GM18858 (cell line): ENCODE data around the gene CD6.

Experiments used
- ATAC-seq: cut with Tn5 transposase; IDR thresholded peaks from one replicate; pipeline ENCODE4 v1.9.1; 2021; ENCODE audit not compliant: unreplicated experiment

Gene CD6

DNA sequence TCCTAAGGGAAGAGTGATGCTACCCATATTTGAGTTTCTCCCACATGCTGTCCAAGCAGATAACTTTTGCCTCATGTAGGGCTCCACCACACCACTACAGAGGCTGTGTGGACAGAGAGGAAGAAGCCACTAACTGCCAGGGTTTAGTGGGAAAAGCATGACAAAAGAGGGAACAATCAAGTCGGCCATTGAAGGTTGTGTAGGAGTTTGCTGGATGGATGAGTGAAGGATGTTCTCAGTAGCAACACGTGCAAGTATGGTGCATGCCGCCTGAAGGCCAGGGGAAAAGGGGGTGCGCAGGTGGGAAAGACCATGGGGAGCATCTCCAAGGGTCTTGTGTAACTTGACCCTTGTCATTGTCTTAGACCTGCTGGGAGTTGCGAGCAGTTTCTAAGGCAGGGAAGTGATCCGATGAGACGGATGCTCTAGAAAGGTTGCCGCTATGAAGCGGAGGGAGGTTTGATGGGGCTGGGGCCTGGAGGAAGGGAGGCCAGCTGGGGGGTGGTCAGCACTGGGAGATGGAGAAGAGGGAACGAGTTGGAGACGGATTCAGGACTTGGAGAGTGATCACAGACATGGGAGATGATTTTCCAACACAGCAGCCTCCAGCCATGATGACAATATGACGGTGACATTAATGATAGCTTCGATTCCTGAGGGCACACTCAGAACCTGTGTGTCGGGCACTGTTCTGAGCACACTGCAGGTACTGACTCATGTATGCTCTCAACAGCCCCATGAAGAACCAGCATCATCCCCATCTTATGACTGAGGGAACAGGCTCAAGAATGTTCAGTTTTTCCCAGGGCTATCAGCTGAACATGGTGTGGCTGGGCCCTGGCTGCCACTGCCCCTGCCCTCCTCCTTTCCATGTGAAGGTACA is 53.7 kb downstream of the CD6 start:
- no peak for ATAC-seq

DNA sequence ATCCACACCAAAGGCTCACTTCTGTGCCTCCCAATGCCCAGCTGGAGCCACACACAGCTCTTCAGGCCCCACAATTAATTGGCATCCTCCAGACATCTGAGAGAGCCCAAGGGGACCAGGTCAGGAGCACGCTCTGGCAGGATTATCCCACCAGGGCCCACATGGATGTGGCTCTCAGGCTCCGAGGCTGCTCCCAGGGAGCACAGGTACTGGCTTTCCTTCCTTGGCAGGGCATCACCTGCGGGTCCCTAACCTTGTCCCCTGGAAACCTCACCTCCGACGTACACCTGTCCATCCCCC is 54.3 kb downstream of the CD6 start:
- no peak for ATAC-seq

DNA sequence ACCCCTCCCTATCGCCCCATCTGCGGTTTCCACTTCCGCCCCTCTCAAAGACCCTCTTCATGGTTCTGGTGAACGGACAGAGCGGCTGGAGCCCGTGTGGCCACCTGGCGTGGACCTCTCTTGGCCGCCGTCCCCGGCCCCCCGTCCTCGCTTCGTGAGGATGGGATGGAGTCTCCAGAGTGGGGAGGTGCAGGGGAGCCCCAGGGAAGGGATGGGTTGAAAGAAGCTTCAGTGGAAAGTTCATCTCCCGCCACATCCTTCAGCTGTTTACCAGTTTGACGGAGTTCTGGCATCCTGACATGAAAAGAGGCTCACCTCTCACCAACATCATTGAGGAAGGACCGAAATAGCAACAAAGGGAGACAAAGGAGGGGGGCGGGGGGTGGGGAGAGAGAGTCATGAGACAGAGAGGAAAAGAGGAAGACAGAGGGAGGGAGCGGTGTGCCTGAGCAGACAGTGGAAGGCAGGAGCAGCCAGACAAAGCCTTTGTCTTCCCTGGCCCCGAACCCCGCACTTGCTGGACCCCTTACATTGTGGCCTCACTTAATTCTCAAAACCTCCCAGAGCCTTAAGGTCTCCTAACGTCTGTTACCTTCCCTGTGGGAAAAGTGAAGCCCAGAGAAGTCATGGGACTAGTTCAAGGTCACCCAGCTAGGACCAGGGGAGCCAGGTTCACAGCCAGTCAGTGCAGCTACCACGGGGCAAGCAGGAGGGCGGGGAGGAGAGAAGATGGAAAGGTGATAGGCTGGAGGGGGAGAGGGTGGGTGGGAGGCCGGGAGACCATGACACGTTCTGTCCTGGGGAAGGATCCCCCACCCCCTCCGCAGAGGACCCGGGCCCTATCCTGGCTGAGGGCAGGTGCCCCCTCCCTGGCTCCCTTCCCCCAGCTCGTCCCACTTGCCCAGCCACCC is 54.9 kb downstream of the CD6 start:
- ATAC-seq, result no peak

DNA sequence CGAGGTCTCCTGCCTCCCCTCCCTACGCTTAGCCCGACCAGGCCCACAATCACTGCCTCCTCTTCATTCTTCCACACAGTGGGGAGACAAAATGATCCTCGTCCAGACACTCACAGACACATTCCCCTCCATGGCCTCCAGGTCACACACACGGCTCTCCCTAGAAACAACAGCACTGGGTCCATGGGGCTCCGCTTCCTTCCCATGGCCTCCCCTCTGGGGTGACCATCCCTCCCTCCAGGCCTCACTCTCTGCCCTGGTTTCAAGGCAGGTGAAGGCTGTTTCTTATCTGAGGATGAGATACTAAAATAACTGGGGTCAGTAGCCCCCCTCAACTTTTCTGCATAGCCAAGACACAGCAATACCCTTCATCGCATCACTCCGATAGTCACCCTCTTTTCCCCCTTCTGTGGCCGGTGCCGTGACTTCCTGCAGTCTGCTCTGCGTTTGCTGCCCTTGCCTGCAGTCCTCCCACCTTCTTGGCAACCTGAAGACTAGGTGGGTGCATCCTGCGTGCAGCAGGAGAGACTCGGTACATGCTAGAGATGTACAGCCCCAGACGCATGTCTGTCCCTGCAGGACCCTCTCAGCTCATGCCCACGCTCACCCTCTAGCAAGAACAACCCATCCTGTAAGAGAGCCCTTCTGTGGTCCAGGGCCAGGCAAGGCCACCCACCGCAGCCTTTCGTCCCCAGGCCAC is 55.8 kb downstream of the CD6 start:
- no peak for ATAC-seq

DNA sequence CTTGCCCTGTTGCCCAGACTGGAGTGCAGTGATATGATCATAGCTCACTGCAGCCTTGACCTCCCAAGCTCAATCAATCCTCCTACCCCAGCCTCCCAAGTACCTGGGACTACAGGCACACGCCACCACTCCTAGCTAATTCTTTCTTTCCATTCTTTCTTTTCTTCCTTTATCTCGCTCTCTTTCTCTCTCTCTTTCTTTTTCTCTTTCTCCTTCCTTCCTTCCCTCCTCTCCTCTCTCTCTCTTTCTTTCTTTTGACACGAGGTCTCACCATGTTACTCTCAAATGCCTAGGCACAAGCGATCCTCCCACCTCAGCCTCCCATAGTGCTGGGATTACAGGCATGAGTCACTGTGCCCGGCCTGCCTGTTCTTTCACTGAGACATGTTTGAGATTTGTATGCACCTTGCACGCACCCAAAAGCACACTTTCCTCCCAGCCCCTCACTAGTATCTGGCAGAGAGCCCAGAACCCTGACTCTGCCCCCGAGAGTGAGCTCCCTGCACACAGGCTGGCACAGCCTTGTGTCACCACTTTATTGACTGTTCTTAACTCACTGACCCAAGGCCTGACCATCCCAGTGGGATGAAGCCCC is 56.8 kb downstream of the CD6 start:
- peak; percentile 87 for ATAC-seq

DNA sequence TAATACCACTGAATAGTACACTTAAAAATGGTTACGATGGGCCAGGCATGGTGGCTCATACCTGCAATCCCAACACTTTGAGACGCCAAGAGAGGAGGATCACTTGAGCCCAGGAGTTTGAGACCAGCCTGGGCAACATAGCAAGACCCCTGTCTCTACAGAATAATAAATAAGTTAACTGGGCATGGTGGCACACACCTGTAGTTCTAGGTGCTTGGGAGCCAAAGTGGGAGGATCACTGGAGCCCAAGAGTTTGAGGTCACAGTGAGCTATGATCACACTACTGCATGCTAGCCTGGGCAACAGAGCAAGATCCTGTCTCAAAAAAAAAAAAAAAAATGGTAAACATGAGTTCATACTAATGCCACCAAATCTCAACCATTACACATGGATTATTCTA is 61.3 kb downstream of the CD6 start:
- no peak for ATAC-seq

DNA sequence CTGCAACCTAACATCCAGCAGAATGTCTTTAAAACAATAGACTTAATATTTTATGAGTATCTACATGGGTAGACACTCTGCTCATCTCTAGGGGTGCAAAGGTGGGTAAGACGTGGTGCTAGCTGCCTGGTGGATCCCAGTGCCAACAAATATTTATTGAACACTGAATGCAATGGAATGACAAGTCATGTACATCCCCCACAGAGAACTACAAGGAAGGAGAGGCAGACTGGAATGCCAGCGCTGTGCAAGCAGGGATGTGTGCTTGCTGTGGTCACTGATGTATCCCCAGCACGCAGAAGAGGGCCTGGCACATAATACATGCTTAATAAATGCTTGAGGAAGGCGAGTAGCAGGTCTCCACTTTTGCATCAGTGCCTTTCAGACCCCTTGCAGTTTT is 61.9 kb downstream of the CD6 start:
- ATAC-seq, result no peak

DNA sequence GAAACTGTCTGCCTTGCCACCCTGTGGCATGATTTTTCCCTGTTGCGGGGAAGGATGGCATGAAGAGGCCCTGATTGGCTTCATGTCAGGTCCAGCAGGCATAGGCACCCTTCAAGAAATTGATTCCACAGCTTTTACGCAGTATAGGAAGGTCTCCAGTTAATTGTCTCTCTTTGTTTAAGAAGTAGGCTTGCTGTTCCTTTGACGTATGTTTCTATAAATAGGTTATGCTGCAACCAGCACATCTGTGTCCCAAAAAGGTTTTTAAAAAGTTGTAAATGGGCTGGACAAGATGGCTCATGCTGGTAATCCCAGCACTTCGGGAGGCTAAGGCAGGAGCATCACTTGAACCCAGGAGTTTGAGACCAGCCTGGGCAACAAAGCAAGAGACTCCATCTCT is 62.6 kb downstream of the CD6 start:
- ATAC-seq, result no peak

DNA sequence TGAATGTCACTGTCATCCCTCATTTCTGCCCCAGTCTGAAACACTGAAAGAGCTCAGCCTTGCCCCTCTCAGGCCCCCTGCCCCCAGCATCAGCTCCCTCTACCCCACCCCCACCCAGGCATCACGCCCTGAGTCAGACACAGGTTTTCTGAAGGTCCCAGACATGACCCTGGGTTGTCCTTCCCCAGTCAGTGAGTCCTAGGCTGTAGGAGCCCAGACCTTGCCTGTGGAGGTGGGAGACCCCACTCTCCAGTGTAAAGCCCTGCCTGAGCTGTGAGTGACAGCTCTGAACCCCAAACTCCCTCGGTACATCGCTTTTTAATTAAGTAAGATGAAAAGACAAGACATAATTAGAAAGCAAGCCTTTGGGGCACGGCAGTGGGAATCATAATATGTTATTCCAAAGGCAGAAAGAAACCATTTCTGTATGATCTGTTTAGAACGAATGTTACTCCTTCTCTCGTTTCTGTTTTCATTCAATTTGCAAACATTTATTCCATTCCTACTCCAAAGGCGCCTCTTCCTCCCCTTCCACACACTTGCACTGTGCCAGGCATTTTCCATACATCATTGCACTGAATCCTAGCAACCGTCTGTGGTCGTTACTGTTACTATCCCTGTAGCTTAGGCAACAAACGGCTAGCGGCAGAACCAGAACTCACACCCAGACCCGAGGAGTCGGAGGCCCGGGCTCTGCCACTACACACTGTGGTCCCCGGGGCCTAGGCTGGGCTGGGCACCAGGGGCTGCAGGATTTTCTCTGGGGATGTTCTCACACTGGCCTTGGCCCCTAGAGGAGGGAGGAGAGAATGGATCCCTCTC is 63.4 kb downstream of the CD6 start:
- no peak for ATAC-seq

DNA sequence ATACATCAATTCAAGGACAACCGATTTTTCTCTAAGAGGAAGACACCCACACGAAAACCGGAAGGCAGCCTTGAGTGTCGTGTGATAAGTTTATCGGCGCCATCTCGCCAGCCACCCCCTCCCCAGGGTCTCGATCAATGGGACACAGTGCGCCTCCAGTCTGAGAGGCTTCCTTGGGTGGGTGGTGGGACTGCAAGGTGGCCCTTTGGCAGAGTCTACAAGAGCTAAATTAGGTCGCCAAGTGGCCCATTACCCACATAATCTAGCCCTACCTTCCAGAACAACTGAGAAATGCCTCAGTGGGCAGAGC is 64.0 kb downstream of the CD6 start:
- no peak for ATAC-seq

DNA sequence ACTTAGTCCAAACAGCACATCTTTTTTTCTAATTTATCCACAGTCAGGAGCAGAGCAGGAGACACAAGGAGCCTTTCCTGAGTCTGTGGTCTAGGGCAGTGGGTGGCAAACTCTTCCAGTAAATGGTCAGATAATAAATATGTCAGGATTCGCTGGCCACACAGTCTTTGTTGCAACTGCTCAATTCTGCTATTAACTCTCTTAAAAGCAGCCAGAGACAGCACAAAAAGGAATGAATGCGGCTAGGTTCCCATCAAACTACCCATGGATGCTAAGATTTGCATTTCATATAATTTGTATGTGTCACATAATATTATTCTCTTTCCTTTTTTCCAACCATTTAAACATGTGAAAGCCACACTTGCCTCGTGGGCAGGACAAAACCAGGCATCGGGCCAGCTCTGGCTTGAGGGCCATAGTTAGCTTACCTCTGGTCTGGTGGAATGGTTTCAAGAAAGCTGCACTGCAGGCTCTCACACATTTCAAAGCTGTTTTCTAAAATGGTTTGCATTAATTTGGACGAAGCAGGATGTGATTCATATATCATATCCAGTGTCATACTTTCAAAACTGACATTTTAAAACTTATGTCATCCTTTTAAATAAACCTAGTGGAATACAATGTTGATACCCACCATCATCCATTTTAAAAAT is 66.1 kb downstream of the CD6 start:
- no peak for ATAC-seq

DNA sequence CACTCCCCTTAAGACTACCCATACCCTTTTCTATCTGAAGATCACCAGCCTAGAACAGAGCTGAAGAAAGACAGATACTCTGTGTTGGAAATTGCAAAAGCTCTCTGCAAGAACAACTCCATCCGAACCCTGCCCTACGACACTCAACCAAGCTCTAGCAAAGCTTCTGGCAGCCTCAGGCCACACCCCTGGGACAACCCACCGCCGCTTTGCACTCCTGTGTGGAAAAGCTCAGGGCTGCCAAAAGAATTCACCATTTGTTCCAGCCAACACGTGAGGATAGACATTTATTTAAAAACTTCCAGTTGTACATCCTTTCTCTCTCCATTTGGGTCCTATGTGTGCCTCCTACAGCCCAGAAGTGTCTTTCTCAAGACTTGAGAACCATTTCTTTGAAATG is 68.4 kb downstream of the CD6 start:
- ATAC-seq, result no peak

DNA sequence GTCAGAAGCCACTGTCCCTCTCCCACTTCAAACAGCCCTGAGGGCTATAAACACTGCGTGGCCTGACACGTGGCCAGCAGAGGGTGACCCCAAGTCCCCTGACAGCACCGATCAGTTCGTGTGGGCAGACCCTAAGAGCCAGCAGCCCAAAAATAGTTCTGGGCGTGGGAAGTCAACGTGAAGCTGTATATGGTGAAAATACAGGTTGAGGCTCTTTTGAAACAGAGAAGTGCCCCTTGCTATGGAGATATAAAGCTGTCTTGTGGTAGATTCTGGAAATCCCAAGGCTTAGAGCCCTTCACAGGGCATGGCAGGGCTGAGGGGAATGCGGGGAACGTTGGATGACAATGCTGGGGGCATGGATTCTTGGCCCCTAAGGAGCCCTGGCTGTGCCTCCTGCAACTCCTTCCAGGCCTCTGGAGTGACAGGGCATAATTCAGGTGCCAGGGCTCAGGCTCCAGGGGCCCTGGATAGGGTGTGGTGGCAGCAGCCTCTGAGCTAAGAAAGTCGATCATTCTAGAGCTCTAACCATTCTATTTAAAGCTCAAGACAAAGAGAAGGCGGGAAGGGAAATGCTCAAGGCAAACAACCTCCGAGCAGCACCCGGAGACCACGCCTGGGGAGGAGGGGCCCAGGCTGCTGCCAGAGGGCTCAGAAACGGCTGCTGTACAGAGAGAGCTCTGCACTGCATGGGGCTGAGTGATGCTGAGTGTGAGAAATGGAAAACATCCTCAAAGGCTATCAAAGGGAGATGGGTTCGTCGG is 70.5 kb downstream of the CD6 start:
- peak; percentile 76 for ATAC-seq

DNA sequence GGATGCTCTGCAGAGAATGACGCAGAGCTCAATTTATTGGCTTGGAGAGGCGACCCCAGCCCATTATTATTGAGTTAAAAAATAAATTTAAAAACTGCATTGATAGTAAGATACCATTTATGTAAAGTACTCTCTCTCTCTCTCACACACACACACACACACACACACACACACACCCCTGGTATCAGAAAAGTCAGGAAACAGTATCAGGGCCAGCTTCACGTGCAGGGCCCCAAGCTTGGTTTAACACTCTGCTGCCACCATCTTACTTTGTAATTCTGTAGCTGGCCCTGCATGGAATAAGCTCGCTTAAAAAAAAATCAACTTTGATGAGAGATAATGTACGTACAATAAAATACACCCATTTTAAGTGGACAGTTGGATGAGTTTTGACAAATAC is 71.1 kb downstream of the CD6 start:
- no peak for ATAC-seq

DNA sequence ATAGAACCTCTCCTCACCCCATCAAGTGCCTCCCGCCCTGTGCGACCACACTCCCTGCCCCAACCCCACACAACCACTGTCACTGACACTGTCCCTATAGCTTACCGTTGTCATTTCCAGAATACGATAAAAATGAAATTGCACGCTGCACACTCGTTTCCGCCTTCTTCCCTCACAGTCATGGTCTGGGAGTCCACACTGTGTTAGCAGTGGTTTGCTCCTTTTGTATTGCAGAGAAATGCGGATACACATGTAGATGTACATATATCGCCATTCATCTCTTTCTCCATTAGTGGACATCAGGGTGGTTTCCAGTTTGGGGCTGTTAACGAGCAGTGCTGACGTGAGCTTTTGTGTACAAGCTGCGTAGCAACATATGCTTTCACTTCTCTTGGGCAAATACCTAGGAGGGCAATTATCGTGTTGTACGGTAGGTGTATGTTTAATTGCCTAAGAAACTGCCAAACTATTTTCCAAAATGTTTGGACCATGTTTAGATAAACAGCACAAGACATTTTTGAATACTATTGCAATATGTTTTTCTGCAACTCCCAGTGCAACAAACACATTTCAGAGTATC is 71.6 kb downstream of the CD6 start:
- ATAC-seq, result no peak

DNA sequence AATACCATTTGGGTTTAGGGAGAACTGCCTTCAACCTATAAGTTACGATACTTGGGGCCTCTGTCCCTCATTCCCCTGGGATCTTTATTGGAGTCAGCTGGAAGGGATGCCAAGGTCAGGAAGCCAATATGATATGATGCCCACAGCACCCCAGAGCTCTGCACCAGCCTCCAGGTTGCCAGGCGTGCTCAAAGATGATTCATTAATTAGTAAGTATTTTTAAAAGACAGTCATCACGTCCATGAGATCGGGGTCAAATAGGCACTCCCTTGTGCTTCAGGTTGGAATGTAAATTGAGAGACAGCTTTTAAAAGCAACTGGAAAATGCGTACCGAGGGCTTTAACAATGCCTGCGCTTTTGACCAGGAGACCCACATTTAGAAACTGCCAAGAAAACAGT is 73.8 kb downstream of the CD6 start:
- ATAC-seq, result no peak

DNA sequence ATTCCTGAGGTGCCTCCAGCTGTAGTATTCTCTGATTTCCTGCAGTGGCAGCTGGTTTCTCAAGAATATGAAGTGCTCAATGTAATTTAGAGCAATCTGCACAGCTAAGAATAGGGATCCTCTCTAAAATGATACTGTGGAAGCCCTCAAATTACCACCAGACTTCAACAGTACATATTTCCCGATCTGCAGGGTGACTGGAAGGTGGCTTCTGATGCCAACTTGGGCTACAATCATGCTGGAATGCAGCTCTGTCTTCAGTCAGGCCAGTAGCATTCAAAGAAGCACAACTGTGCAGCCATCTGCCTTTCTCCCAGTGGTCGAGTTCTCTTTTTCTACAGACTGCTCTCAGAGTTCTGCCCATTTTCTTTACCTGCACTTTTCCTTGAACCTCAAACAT is 75.4 kb downstream of the CD6 start:
- ATAC-seq, result no peak

DNA sequence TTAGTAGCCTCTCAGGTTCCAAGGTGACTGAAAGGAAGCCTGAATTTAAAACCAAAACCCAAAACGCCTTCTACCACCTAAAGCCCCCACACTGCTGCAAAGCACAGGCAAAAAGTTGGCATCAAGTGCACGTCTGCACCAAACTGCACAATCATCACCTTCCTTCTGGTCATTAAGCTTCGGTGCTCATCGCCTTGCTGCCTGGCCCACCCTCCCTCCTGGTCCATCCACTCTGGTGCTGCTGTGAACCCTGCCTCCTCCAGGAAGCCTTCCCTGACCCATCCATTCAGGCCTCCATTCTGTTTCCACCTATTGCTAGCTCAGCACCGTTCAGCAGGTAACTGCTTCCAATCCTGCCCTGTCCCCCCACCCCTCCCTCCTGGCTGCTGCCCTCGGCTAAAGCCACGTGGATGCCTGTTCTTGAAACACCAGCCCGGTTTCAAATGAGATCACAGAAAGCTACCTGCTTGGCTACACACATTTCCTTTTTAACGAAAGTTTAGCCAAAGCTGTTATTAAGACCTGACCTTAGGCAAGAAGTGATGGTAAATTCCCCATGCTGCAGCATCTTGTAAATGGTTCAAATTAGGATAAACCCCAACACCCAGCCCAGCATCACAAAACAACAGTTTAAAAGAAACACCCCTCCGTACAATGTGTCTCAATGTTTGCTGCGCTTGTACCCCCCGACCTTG is 77.0 kb downstream of the CD6 start:
- no peak for ATAC-seq

DNA sequence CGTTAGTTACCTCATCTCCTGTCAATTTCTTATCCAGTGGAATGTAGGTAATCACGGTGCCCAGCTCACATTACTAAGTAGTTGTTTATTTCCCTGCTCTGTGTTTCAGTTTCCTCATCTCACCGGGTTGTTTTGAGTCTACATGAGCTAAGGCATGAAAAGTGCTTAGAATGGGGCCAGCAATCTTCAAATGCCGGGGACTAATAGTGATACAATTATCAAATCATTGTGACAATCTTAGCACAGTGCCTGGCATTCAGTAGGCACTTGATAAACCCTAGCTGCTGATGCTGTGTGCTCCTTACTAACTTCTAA is 77.5 kb downstream of the CD6 start:
- ATAC-seq, result no peak
